Suprapubic skin (tissue), 4 donors: ENCODE data around the gene ZNF888. TPM values are rescaled to one million over a fixed set of nuclear protein-coding genes. Genes with fewer than 3 reads are reported as not detected.
A peak's percentile ranks its signal among the peaks of the same experiment; 100 is the strongest.

Source experiments
- DNase-seq, 2 donors: peaks; one replicate each; pipeline ENCODE4 v3.0.0-alpha.2; 2019; ENCODE audit warnings: low spot score in 2 of 2
- H3K27ac ChIP-seq: fragments of 200-600 bp; sonication (generic); one replicate; pipeline ENCODE4 v1.5.1; 2019
- H3K27me3 ChIP-seq: fragments of 200-600 bp; sonication (generic); one replicate; pipeline ENCODE4 v1.5.1; 2019
- H3K36me3 ChIP-seq: fragments of 200-600 bp; sonication (generic); one replicate; pipeline ENCODE4 v1.5.1; 2019
- H3K4me1 ChIP-seq: fragments of 200-600 bp; sonication (generic); one replicate; pipeline ENCODE4 v1.5.1; 2019
- H3K4me3 ChIP-seq: fragments of 200-600 bp; sonication (generic); one replicate; pipeline ENCODE4 v1.5.1; 2019; ENCODE audit warnings: mild to moderate bottlenecking
- H3K9me3 ChIP-seq: fragments of 200-600 bp; sonication (generic); one replicate; pipeline ENCODE4 v1.5.1; 2019
- CTCF ChIP-seq, 2 donors: fragments of 200-600 bp in 1 of 2; fragments of 450-650 bp in 1 of 2; sonication (generic) in 1 of 2; IDR thresholded peaks; one replicate each; pipeline ENCODE4 v1.5.1; 2016 to 2019; ENCODE audit warnings: antibody characterized with exemption in 2 of 2, mild to moderate bottlenecking in 1 of 2, moderate library complexity in 1 of 2
- EP300 ChIP-seq: sonication (generic); formaldehyde crosslinking; IDR thresholded peaks from one replicate; pipeline ENCODE4 v1.6.1; 2017; ENCODE audit warnings: antibody characterized with exemption
- POLR2A ChIP-seq, 2 donors: fragments of 450-650 bp; IDR thresholded peaks; one replicate each; pipeline ENCODE4 v1.6.1; 2017; ENCODE audit warnings: antibody characterized with exemption in 2 of 2, mild to moderate bottlenecking in 2 of 2, moderate library complexity in 2 of 2
- POLR2AphosphoS5 ChIP-seq, 3 donors: sonication (generic); formaldehyde crosslinking; IDR thresholded peaks; one replicate each; pipeline ENCODE4 v1.6.1; 2017; ENCODE audit warnings: antibody characterized with exemption in 3 of 3
- WGBS: methylation state at CpG from one replicate; pipeline ENCODE4 v1.1.5; 2018; 5-methylcytosine and 5-hydroxymethylcytosine counted together
- total RNA-seq, 4 donors: library from RNA; depleted of rRNA; stranded (reverse); fragments of >200 nt; gene quantifications; one replicate each; pipeline ENCODE4 v1.1.0, GENCODE V29; 2016

The ZNF888 gene
- total RNA-seq, 4 donors from 2014 or later = 3.5 to 5.3 (median 4.5) TPM

DNA sequence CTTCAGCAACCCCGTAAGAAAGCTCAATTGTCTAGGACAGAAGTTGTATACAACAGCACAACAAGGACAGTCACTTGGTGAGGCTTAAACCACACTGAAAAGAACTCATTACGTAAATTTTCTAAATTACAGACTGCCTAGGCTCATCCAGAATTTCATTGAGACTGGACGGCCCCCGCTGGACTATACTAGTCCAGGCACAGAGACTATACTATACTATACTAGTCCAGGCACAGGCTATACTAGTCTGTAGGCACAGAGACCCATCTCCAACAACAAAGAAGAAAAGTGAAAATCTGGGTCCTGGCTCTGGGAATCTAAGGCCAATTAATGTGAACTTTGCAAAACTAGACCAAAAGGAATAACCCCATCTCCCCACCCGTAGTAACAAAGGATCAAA is 38.8 kb upstream of the ZNF888 start:
- Histone ChIP-seq H3K9me3 (peaks cover 3% of the 10 kb centered on the region), H3K4me3 (peak overlapping the region; percentile 76), H3K27me3 (no peaks in the 10 kb centered on the region), H3K4me1 (peaks cover 21% of the 10 kb centered on the region), H3K36me3 (peaks cover 23% of the 10 kb centered on the region), H3K27ac (peak overlapping the region; percentile 87)
- peak in 1 of 2 donors; percentile 66 for DNase-seq
- WGBS = 21% methylated on average over 5 of the region's 5 CpGs
- TF ChIP-seq CTCF (IDR thresholded peaks at IDR 0.05) = no peak
- no peak for TF ChIP-seq POLR2AphosphoS5 (IDR thresholded peaks at IDR 0.05)
- TF ChIP-seq POLR2A (IDR thresholded peaks at IDR 0.05) = no peak
- no peak for TF ChIP-seq EP300

GRCh38 chr19:52959613-52960295 is 36.5 kb upstream of the ZNF888 start:
- Histone ChIP-seq H3K27ac (no peak overlapping the region), H3K36me3 (peaks cover 45% of the 10 kb centered on the region), H3K27me3 (no peaks in the 10 kb centered on the region), H3K9me3 (peaks cover 11% of the 10 kb centered on the region), H3K4me3 (no peak overlapping the region), H3K4me1 (peaks cover 21% of the 10 kb centered on the region)
- TF ChIP-seq CTCF (IDR thresholded peaks at IDR 0.05) (no peak), EP300 (no peak), POLR2AphosphoS5 (IDR thresholded peaks at IDR 0.05) (no peak), POLR2A (IDR thresholded peaks at IDR 0.05) (no peak)
- DNase-seq = peak in 1 of 2 donors; percentile 34
- WGBS = 89% methylated on average over 11 of the region's 11 CpGs

GRCh38 chr19:52957591-52957990 is 34.4 kb upstream of the ZNF888 start:
- Histone ChIP-seq H3K9me3 (peaks cover 11% of the 10 kb centered on the region), H3K27me3 (no peaks in the 10 kb centered on the region), H3K4me3 (no peak overlapping the region), H3K4me1 (peaks cover 13% of the 10 kb centered on the region), H3K36me3 (peaks cover 63% of the 10 kb centered on the region), H3K27ac (no peak overlapping the region)
- DNase-seq = no peak
- TF ChIP-seq POLR2AphosphoS5 (IDR thresholded peaks at IDR 0.05) = no peak
- TF ChIP-seq POLR2A (IDR thresholded peaks at IDR 0.05) = no peak
- TF ChIP-seq CTCF (IDR thresholded peaks at IDR 0.05) = no peak
- no peak for TF ChIP-seq EP300
- 84% methylated on average over 8 of the region's 8 CpGs for WGBS

DNA sequence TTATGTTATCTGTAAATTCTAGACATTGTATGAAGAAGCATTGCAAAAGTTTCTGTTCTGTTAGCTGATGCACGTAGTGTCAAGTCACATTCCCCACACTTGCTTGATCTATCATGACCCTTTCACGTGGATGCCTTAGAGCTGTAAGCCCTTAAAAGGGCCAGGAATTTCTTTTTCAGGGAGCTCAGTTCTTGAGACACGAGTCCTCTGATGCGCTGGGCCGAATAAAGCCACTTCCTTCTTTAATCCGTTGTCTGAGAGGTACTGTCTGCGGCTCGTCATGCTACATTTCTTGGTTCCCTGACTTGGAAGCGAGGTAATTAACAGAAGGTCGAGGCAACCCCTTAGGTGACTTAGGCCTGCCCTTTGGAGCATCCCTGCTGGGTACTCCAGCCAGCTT is 33.7 kb upstream of the ZNF888 start:
- Histone ChIP-seq H3K4me1 (peaks cover 9% of the 10 kb centered on the region), H3K9me3 (peaks cover 14% of the 10 kb centered on the region)
- DNase-seq = peak in 1 of 2 donors; percentile 35

More for the DNA sequence above, 33.7 kb upstream of the ZNF888 start:
- Histone ChIP-seq H3K36me3 (peaks cover 70% of the 10 kb centered on the region), H3K27ac (no peak overlapping the region), H3K4me3 (no peak overlapping the region), H3K27me3 (no peaks in the 10 kb centered on the region)
- TF ChIP-seq POLR2AphosphoS5 (IDR thresholded peaks at IDR 0.05) = no peak
- no peak for TF ChIP-seq EP300
- TF ChIP-seq POLR2A (IDR thresholded peaks at IDR 0.05) = no peak
- no peak for TF ChIP-seq CTCF (IDR thresholded peaks at IDR 0.05)
- 96% methylated on average over 10 of the region's 10 CpGs for WGBS
